Keratinocyte (primary cell): Measurements from ENCODE around the gene CHST12. TPM values are rescaled to one million over a fixed set of nuclear protein-coding genes. Genes with fewer than 3 reads are reported as not detected.

ENCODE experiments used
- DNase-seq: peaks from one replicate; pipeline ENCODE4 v3.0.0-alpha.2; 2011; ENCODE audit warnings: low read depth, missing footprints, low spot score
- FAIRE-seq: peaks from 2 replicates; lab custom pipeline; 2011; peaks lifted over from hg19 to GRCh38; lab: Jason Lieb, UNC
- H2AFZ ChIP-seq: 2 replicates; pipeline ENCODE4 v1.6.0; 2012; ENCODE audit warnings: low read length, control low read depth, inconsistent platforms; ENCODE audit not compliant: control insufficient read depth
- H3K27ac ChIP-seq: 2 replicates; pipeline ENCODE4 v1.5.1; 2011; ENCODE audit warnings: low read length; ENCODE audit not compliant: control insufficient read depth, insufficient read depth
- H3K27me3 ChIP-seq: 3 replicates; pipeline ENCODE4 v1.6.0; 2011; ENCODE audit warnings: low read length; ENCODE audit not compliant: control insufficient read depth, insufficient read depth; ENCODE audit errors: extremely low read depth
- H3K36me3 ChIP-seq, 2 experiments: 2 replicates in 1 of 2; 3 replicates in 1 of 2; pipeline ENCODE4 v1.5.1; 2011; ENCODE audit warnings: low read length in 2 of 2, mild to moderate bottlenecking in 1 of 2; ENCODE audit not compliant: control insufficient read depth in 2 of 2, insufficient read depth in 2 of 2; ENCODE audit errors: extremely low read depth in 1 of 2
- H3K4me1 ChIP-seq: 3 replicates; pipeline ENCODE4 v1.5.1; 2011; ENCODE audit warnings: low read length; ENCODE audit not compliant: control insufficient read depth, insufficient read depth; ENCODE audit errors: extremely low read depth
- H3K4me2 ChIP-seq: 3 replicates; pipeline ENCODE4 v1.6.0; 2011; ENCODE audit warnings: low read depth, low read length; ENCODE audit not compliant: control insufficient read depth, insufficient read depth; ENCODE audit errors: extremely low read depth
- H3K4me3 ChIP-seq, 3 experiments: fragments of 200-600 bp in 1 of 3; sonication (generic) in 1 of 3; 2 replicates in 2 of 3; 3 replicates in 1 of 3; pipeline ENCODE4 v1.5.1; 2011 to 2016; ENCODE audit warnings: low read length in 3 of 3, mild to moderate bottlenecking in 3 of 3, control low read depth in 2 of 3, inconsistent platforms in 1 of 3, low read depth in 1 of 3, mixed read lengths in 1 of 3, mixed run types in 1 of 3, moderate library complexity in 1 of 3; ENCODE audit not compliant: control insufficient read depth in 2 of 3, insufficient read depth in 2 of 3; ENCODE audit errors: extremely low read depth in 1 of 3
- H3K79me2 ChIP-seq: 2 replicates; pipeline ENCODE4 v1.6.0; 2012; ENCODE audit warnings: low read length; ENCODE audit not compliant: control insufficient read depth, insufficient read depth
- H3K9ac ChIP-seq: 3 replicates; pipeline ENCODE4 v1.6.0; 2011; ENCODE audit warnings: low read length; ENCODE audit not compliant: control insufficient read depth, insufficient read depth; ENCODE audit errors: extremely low read depth
- H3K9me1 ChIP-seq: 3 replicates; pipeline ENCODE4 v1.6.0; 2011; ENCODE audit warnings: low read length; ENCODE audit not compliant: control insufficient read depth, insufficient read depth; ENCODE audit errors: extremely low read depth
- H3K9me3 ChIP-seq: 2 replicates; pipeline ENCODE4 v1.5.1; 2012; ENCODE audit warnings: low read depth, low read length; ENCODE audit not compliant: control insufficient read depth
- H4K20me1 ChIP-seq: 3 replicates; pipeline ENCODE4 v1.6.0; 2011; ENCODE audit warnings: low read length; ENCODE audit not compliant: control insufficient read depth, insufficient read depth; ENCODE audit errors: extremely low read depth
- CTCF ChIP-seq, 3 experiments: IDR thresholded peaks in 1 of 3; conservative IDR thresholded peaks in 1 of 3; optimal IDR thresholded peaks in 1 of 3; 2 replicates in 2 of 3; 3 replicates in 1 of 3; pipeline versions ENCODE3 to v1.5.1; 2011; ENCODE audit warnings: low read length in 3 of 3, mild to moderate bottlenecking in 3 of 3, moderate library complexity in 2 of 3, control low read depth in 1 of 3, inconsistent platforms in 1 of 3; ENCODE audit not compliant: insufficient read depth in 2 of 3; ENCODE audit errors: extremely low read depth in 1 of 3
- EZH2 ChIP-seq: IDR thresholded peaks from one replicate; pipeline ENCODE4 v1.6.1; 2012; ENCODE audit warnings: inconsistent platforms, mild to moderate bottlenecking, low read length, moderate library complexity
- dilution Hi-C: fragments of 300-500 bp; cut with MboI; formaldehyde crosslinking; loops from one replicate; pipeline ENCODE4 v1.7.0; 2020; ENCODE audit warnings: low sequenced_read_pairs; ENCODE audit not compliant: extremely low pct_ligation_motif_present
- polyA plus RNA-seq, 5 experiments: library from polyadenylated mRNA; depleted of rRNA in 3 of 5; stranded (reverse) in 3 of 5; stranded (forward) in 1 of 5; unstranded in 1 of 5; fragments of >200 nt; gene quantifications; 1 replicate in 1 of 5; 2 replicates in 3 of 5; 3 replicates in 1 of 5; pipeline versions ENCODE4 v1.2.1 to v1.2.3, GENCODE V29; 2011 to 2012; ENCODE audit warnings: missing spikeins in 2 of 5, low read depth in 1 of 5, low replicate concordance in 1 of 5

Gene CHST12
- polyA plus RNA-seq, 1 donor (not counting 4 experiments of a cell fraction or from before 2014, with no cell fraction given): 5.0 TPM

- TF ChIP-seq CTCF (optimal IDR thresholded peaks at IDR 0.05 in 1 of 3, IDR thresholded peaks at IDR 0.05 in 1 of 3, conservative IDR thresholded peaks at IDR 0.05 in 1 of 3; ENCODE audit: extremely low read depth in 1 of 3, insufficient read depth in 2 of 3, low read length in 3 of 3) (peak in 2 of 3 experiments; percentile 8 to 22), EZH2 (no peak)
- DNase-seq: no peak
Observed at GRCh38 chr7:2403718-2404648, 572 bp downstream of the CHST12 start.

GRCh38 chr7:2404714-2405119 is 1.3 kb downstream of the CHST12 start:
- Histone ChIP-seq H4K20me1 (no peaks in the 10 kb centered on the region), H3K4me1 (peaks cover 17% of the 10 kb centered on the region), H3K4me2 (peak overlapping the region; percentile 89), H3K4me3 (peak overlapping the region in 2 of 3 experiments; percentile 74 to 89), H3K36me3 (no peaks in the 10 kb centered on the region), H3K9ac (peak overlapping the region; percentile 76), H3K9me1 (no peaks in the 10 kb centered on the region), H2AFZ (no peak overlapping the region), H3K27me3 (no peaks in the 10 kb centered on the region), H3K27ac (no peak overlapping the region), H3K9me3 (no peaks in the 10 kb centered on the region), H3K79me2 (no peaks in the 10 kb centered on the region)
- DNase-seq (no peak), FAIRE-seq (no peak)
- TF ChIP-seq EZH2 (no peak), CTCF (optimal IDR thresholded peaks at IDR 0.05 in 1 of 3, IDR thresholded peaks at IDR 0.05 in 1 of 3, conservative IDR thresholded peaks at IDR 0.05 in 1 of 3; ENCODE audit: extremely low read depth in 1 of 3, insufficient read depth in 2 of 3, low read length in 3 of 3) (no peak)
- dilution Hi-C loops: no loop called here

More at GRCh38 chr7:2403718-2404648, 572 bp downstream of the CHST12 start:
- Histone ChIP-seq H4K20me1 (no peaks in the 10 kb centered on the region), H3K4me3 (peak overlapping the region; percentile 65 to 89 (median 74)), H3K79me2 (no peaks in the 10 kb centered on the region), H3K27ac (peak overlapping the region; percentile 36), H3K27me3 (no peaks in the 10 kb centered on the region), H2AFZ (peak overlapping the region; percentile 51), H3K9me1 (no peaks in the 10 kb centered on the region), H3K36me3 (no peaks in the 10 kb centered on the region), H3K4me1 (peaks cover 20% of the 10 kb centered on the region), H3K9ac (peak overlapping the region; percentile 76), H3K9me3 (no peaks in the 10 kb centered on the region), H3K4me2 (peak overlapping the region; percentile 89)
- no peak for FAIRE-seq
- dilution Hi-C loops: no loop called here
